ENCODE data around the gene PARN.

- TF ChIP-seq KLF16 (tag by site-specific recombination; IDR thresholded peaks at IDR 0.05) (no peak), CTCF (tag by site-specific recombination; IDR thresholded peaks at IDR 0.05) (no peak), ZSCAN30 (tag by site-specific recombination; IDR thresholded peaks at IDR 0.05) (no peak)
Measured at GRCh38 chr16:14444979-14445810, 184.9 kb downstream of the PARN start.

Measured in HEK293 (cell line).